ENCODE results near the gene PEAK3.

PEAK3 gene

DNA sequence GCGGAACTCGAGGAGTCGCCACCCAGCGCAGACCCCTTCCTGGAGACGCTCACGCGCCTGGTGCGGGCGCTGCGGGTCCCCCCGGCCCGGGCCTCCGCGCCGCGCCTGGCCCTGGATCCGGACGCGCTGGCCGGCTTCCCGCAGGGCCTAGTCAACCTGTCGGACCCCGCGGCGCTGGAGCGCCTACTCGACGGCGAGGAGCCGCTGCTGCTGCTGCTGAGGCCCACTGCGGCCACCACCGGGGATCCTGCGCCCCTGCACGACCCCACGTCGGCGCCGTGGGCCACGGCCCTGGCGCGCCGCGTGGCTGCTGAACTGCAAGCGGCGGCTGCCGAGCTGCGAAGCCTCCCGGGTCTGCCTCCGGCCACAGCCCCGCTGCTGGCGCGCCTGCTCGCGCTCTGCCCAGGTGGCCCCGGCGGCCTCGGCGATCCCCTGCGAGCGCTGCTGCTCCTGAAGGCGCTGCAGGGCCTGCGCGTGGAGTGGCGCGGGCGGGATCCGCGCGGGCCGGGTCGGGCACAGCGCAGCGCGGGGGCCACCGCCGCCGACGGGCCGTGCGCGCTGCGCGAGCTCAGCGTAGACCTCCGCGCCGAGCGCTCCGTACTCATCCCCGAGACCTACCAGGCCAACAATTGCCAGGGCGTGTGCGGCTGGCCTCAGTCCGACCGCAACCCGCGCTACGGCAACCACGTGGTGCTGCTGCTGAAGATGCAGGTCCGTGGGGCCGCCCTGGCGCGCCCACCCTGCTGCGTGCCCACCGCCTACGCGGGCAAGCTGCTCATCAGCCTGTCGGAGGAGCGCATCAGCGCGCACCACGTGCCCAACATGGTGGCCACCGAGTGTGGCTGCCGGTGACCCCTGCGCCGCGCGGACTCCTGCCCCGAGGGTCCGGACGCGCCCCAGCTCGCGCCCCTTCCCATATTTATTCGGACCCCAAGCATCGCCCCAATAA is 30.6 kb downstream of the PEAK3 start:
- no peak for DNase-seq (ENCODE audit: low read depth, low spot score)

- no peak for DNase-seq (ENCODE audit: low read depth, low spot score)
Observed at GRCh38 chr19:2250766-2251105, 31.2 kb downstream of the PEAK3 start.

DNA sequence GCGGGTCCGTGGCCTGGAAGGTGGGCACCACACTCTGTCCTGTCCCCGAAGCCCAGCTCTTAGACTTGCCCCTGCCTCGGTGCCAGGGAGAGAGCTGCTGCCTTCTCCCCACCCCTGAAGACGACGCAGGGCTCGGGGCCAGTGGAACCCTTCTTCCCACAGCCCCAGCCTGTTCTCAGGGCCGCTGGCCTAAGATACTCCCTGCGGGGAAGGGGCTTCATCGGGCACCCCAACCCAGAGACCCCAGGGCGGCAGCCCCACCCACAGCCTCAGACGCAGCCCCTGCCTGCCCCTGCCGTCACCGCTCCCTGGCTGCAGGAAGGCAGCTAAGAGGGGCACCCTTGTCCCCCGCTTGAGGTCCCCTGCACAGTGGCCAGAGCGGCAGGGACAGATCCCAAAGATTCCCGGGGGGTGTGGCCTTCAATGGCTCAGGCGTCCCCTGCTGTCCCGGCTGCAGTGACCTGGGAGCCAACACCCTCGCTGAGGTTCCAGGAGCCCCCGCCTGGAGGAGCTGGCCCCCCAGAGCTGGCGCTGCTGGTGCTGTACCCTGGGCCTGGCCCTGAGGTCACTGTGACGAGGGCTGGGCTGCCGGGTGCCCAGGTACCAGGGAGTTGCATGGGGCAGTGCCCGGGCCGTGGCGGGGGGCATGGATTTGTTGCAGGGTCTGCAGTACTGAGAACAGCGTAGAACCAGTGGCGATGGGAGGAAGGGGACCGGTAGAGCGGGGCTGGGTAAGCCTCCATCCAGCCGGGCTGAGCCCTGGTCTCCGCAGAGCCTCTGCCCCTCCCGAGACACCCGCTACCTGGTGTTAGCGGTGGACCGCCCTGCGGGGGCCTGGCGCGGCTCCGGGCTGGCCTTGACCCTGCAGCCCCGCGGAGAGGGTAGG is 31.9 kb downstream of the PEAK3 start:
- no peak for DNase-seq (ENCODE audit: low read depth, low spot score)

DNA sequence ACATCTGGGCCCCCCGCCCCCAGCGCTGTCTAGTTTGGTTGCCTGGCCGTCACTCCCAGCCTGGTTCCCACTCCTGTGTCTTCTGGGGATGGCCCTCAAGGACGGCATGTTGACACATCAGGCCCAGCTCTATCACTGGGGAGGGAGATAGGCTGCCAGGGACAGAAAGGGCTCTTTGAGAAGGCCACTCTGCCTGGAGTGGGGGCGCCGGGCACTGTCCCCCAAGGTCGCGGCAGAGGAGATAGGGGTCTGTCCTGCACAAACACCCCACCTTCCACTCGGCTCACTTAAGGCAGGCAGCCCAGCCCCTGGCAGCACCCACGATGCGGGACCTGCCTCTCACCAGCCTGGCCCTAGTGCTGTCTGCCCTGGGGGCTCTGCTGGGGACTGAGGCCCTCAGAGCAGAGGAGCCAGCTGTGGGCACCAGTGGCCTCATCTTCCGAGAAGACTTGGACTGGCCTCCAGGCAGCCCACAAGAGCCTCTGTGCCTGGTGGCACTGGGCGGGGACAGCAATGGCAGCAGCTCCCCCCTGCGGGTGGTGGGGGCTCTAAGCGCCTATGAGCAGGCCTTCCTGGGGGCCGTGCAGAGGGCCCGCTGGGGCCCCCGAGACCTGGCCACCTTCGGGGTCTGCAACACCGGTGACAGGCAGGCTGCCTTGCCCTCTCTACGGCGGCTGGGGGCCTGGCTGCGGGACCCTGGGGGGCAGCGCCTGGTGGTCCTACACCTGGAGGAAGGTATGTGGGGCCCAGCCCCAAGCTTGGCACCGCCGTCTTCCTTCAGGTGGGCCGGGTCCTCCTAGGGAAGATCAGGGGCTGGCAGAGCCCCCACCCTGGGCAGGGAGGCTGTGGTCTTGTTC is 32.7 kb downstream of the PEAK3 start, which contains the start of gene AMH:
AMH (plus strand) TSS at position 314 of the 857 bp plus-strand sequence; CDS start at position 324, 10 bp downstream.
- DNase-seq (ENCODE audit: low read depth, low spot score) = no peak

- no peak for DNase-seq (ENCODE audit: low read depth, low spot score)
Observed at GRCh38 chr19:2248136-2249009, 33.6 kb downstream of the PEAK3 start.

DNA sequence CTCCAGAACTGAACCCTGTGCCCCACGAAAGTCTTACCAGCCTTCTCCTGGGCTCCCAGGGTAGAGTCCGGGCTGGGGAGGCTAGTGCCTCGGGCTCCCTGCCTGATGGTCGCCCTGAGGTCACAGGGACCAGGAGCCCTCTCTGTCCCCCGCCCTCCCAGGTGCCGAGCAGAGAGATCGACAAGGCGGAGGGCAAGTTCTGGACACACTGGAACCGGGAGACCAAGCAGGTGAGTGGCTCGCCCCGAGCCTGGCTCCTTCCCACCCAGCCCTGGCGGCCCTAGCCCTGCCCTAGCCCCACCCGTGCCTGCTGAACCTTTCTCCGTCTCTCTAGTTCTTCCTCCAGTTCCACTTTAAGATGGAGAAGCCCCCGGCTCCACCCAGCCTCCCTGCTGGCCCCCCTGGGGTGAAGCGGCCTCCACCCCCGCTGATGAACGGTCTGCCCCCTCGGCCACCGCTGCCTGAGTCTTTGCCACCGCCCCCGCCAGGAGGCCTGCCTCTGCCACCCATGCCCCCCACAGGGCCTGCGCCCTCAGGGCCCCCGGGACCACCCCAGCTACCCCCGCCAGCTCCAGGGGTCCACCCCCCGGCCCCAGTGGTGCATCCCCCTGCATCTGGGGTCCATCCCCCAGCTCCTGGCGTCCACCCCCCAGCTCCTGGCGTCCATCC is 34.4 kb downstream of the PEAK3 start:
- DNase-seq (ENCODE audit: low read depth, low spot score) = no peak

- no peak for DNase-seq (ENCODE audit: low read depth, low spot score)
Observed at GRCh38 chr19:2246801-2247361, 35.1 kb downstream of the PEAK3 start.

DNA sequence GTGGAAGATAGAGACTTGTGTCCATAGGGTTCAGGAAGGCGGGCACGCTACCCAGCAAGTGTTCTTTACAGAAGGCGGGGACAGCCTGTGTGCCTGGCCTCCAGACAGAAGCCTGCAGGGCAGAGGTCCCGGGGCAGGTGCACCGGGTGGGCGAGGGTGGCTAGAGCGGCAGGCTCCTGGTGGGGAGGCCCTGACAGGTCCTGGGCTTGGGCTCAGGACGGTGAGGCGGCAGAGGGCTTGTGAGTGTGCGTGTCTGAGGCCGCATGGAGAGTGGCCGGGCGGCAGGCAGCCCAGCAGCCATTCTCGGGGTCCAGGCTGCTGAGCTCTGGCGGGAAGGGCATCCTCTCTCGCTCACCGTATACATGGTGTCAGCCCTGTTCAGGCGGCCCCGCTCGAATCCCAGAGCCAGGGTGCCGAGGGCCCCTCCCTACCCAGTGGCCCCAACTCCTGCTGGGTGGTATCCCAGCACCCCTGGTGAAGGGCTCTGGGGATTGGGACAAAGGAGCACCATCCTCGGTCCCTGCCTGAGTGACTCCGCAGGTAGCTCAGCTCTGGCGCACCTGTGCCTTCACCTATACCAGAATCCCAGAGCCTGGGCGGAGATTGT is 35.9 kb downstream of the PEAK3 start:
- no peak for DNase-seq (ENCODE audit: low read depth, low spot score)

DNA sequence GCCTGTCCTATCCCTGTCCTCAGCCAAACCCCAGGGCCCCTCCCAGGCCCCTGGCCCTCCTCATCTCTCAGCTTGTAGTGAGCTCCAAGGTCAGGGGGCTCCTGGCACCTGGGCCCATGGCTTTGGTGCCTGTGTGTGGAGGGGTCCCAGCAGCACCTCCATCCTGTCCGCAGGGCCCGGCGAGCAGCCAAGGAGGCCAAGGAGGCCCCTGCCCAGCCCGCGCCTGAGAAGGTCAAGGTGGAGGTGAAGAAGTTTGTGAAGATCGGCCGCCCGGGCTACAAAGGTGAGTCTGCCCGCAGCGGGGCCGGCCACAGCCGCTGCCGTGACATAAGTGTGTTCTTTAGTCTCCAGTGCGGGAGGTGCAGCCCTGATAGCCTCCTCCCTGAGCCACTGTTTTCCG is 36.7 kb downstream of the PEAK3 start:
- no peak for DNase-seq (ENCODE audit: low read depth, low spot score)

DNA sequence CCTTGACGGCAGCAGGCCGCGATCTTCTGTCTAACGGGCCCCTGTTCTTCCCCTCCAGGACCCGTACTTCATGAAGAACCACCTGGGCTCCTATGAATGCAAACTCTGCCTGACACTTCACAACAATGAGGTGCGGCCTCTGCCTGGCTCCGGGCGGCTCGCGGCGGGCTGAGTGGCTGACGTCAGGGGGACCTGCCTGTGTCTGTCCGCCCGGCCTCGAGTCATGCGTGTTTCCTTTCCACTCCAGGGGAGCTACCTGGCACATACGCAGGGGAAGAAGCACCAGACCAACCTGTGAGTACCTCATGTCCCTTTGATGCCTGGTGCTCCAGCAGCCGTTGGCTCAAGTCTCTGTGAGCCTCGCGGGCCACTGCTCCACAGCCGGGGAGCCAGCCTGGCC is 37.5 kb downstream of the PEAK3 start:
- DNase-seq (ENCODE audit: low read depth, low spot score) = no peak

GRCh38 chr19:2244125-2244411 is 37.9 kb downstream of the PEAK3 start:
- no peak for DNase-seq (ENCODE audit: low read depth, low spot score)

DNA sequence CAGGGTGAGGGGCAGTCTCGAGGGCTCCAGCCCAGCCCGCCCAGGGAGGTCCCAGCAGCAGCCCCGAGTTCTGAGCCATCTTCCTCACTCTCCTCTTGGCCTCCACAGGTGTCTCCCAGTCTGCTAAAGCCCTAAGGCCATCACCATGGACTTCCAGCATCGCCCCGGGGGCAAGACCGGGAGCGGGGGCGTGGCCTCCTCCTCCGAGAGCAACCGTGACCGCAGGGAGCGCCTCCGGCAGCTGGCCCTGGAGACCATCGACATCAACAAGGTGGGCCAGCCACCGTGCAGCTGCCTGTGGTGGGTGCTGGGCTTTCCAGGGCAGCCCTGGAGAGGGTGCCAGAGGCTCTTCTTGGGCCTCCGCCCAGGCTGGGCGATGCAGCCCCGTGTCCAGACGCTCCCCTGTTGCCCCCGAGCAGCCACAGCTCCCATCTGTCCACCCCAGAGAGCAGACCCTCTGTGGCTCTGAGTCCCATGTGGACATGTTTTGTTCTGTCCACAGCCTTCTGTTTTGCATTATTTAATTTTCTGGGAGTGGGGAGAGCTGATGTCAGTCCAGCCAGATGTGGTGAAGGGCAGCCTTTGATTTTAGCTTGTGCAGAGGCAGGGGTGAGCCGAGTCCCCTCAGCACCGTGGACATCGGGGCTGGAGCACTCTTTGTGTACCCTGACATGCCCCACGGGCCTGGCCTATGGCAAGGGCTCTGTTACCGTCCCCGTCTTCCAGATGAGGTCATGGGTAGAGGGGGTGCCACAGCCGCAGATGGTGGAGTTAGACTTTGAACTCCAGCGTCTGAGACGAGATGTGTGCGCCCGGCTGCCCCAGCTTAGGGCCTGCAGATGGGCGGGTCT is 38.5 kb downstream of the PEAK3 start:
- DNase-seq (ENCODE audit: low read depth, low spot score) = no peak

DNA sequence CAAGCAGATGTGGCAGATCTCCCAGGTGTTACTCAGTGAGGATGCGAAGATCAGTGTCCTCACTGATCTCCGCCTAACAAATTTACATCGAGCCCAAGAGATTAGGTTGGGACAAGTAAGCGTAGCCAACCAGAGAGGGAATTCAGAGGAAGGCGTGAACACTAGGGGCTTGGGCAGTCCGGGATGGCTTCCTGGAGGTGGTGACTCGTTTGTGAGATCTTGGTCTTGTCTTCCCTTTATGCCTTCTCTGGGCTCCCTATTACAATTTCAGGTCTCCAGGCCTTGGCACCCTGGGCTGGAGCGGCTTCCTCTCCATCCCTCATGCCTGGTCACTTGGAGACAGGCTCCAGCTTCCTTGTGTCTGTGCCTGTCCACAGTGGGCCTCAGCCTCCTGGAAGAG is 39.2 kb downstream of the PEAK3 start:
- DNase-seq (ENCODE audit: low read depth, low spot score) = no peak

GRCh38 chr19:2242092-2242537 is 39.9 kb downstream of the PEAK3 start:
- DNase-seq (ENCODE audit: low read depth, low spot score) = no peak

- no peak for DNase-seq (ENCODE audit: low read depth, low spot score)
Observed at GRCh38 chr19:2240881-2241760, 40.9 kb downstream of the PEAK3 start.

GRCh38 chr19:2239771-2240770 is 41.9 kb downstream of the PEAK3 start:
- no peak for DNase-seq (ENCODE audit: low read depth, low spot score)
